GM12892 (cell line): ENCODE measurements around the gene CBR1.

ENCODE experiments used
- POLR2AphosphoS5 ChIP-seq: IDR thresholded peaks from 2 replicates; pipeline ENCODE4 v1.6.1; 2011; ENCODE audit warnings: low read depth, low read length, control low read depth
- TAF1 ChIP-seq: IDR thresholded peaks from 2 replicates; pipeline ENCODE4 v1.6.1; 2011; ENCODE audit warnings: low read depth, mild to moderate bottlenecking, control low read depth, low read length, borderline replicate concordance

GRCh38 chr21:36021251-36021837 lies 48.5 kb upstream of the CBR1 start:
- TF ChIP-seq POLR2AphosphoS5 (no peak), TAF1 (no peak)
